Ascending aorta (tissue), 2 donors: ENCODE data around the gene ATP2A3. TPM values are rescaled to one million over a fixed set of nuclear protein-coding genes. Genes with fewer than 3 reads are reported as not detected.

Source experiments
- DNase-seq, 2 donors: peaks; one replicate each; pipeline ENCODE4 v3.0.0-alpha.2; 2019; ENCODE audit warnings: low spot score in 2 of 2
- H3K27ac ChIP-seq, 2 donors: fragments of 200-600 bp; sonication (generic); one replicate each; pipeline ENCODE4 v1.5.1; 2016 to 2017; ENCODE audit warnings: mild to moderate bottlenecking in 1 of 2
- H3K27me3 ChIP-seq: fragments of 200-600 bp; sonication (generic); one replicate; pipeline ENCODE4 v1.5.1; 2017
- H3K36me3 ChIP-seq, 2 donors: fragments of 200-600 bp; sonication (generic); one replicate each; pipeline ENCODE4 v1.5.1; 2016
- H3K4me1 ChIP-seq, 2 donors: fragments of 200-600 bp; sonication (generic); one replicate each; pipeline ENCODE4 v1.5.1; 2016 to 2017; ENCODE audit warnings: mild to moderate bottlenecking in 1 of 2
- H3K4me3 ChIP-seq, 2 donors: fragments of 200-600 bp; sonication (generic); one replicate each; pipeline ENCODE4 v1.5.1; 2016 to 2017; ENCODE audit warnings: mild to moderate bottlenecking in 1 of 2
- H3K9me3 ChIP-seq, 2 donors: fragments of 200-600 bp; sonication (generic); one replicate each; pipeline ENCODE4 v1.5.1; 2016
- CTCF ChIP-seq, 3 experiments: fragments of 200-600 bp in 2 of 3; fragments of 450-650 bp in 1 of 3; sonication (generic) in 2 of 3; IDR thresholded peaks; one replicate each; pipeline ENCODE4 v1.5.1; 2016 to 2019; ENCODE audit warnings: antibody characterized with exemption in 3 of 3, mild to moderate bottlenecking in 1 of 3, moderate library complexity in 1 of 3
- intact Hi-C: fragments of 100-400 bp; cut with DNase I; formaldehyde crosslinking; loops from one replicate; pipeline ENCODE4 v1.15.1; 2023
- total RNA-seq: library from RNA; depleted of rRNA; stranded (reverse); fragments of >200 nt; gene quantifications from one replicate; pipeline ENCODE4 v1.1.0, GENCODE V29; 2016

ATP2A3 gene
- total RNA-seq, 1 donor from 2014 or later, result 27.2 TPM

GRCh38 chr17:3926860-3927627 is 37.2 kb downstream of the ATP2A3 start:
- peaks cover 0 to 9% of the 10 kb centered on the region in 2 donors for H3K36me3 ChIP-seq
- no peaks in the 10 kb centered on the region for H3K27me3 ChIP-seq
- H3K27ac ChIP-seq, result peak overlapping the region in 1 of 2 donors; percentile 60
- intact Hi-C loops, result no loop called here
- H3K4me1 ChIP-seq, result peaks cover 7 to 14% of the 10 kb centered on the region in 2 donors
- no peak for TF ChIP-seq CTCF (IDR thresholded peaks at IDR 0.05)
- H3K4me3 ChIP-seq, result no peak overlapping the region
- DNase-seq, result no peak
- H3K9me3 ChIP-seq, result no peaks in the 10 kb centered on the region

- DNase-seq, result no peak
- H3K9me3 ChIP-seq, result no peaks in the 10 kb centered on the region
- intact Hi-C loops, result no loop called here
- H3K4me1 ChIP-seq, result peaks cover 13 to 23% of the 10 kb centered on the region in 2 donors
- peaks cover 0 to 9% of the 10 kb centered on the region in 2 donors for H3K36me3 ChIP-seq
- H3K27me3 ChIP-seq, result no peaks in the 10 kb centered on the region
- no peak overlapping the region for H3K4me3 ChIP-seq
- H3K27ac ChIP-seq, result no peak overlapping the region
- no peak for TF ChIP-seq CTCF (IDR thresholded peaks at IDR 0.05)
Observed at GRCh38 chr17:3925684-3926485, 38.4 kb downstream of the ATP2A3 start.

GRCh38 chr17:3924512-3925350 is 39.5 kb downstream of the ATP2A3 start:
- no peak for DNase-seq
- H3K4me3 ChIP-seq, result no peak overlapping the region
- no peaks in the 10 kb centered on the region for H3K27me3 ChIP-seq
- intact Hi-C loops, result no loop called here
- peaks cover 13 to 23% of the 10 kb centered on the region in 2 donors for H3K4me1 ChIP-seq
- no peak for TF ChIP-seq CTCF (IDR thresholded peaks at IDR 0.05)
- peaks cover 0 to 5% of the 10 kb centered on the region in 2 donors for H3K36me3 ChIP-seq
- H3K27ac ChIP-seq, result no peak overlapping the region
- H3K9me3 ChIP-seq, result no peaks in the 10 kb centered on the region

GRCh38 chr17:3923466-3924190 is 40.6 kb downstream of the ATP2A3 start:
- H3K27me3 ChIP-seq, result no peaks in the 10 kb centered on the region
- H3K4me3 ChIP-seq, result no peak overlapping the region
- TF ChIP-seq CTCF (IDR thresholded peaks at IDR 0.05), result no peak
- H3K9me3 ChIP-seq, result no peaks in the 10 kb centered on the region
- H3K27ac ChIP-seq, result no peak overlapping the region
- peaks cover 18 to 27% of the 10 kb centered on the region in 2 donors for H3K4me1 ChIP-seq
- H3K36me3 ChIP-seq, result peaks cover 0 to 5% of the 10 kb centered on the region in 2 donors
- DNase-seq, result no peak
- intact Hi-C loops, result no loop called here

- Histone ChIP-seq H3K4me3 (no peak overlapping the region), H3K27ac (no peak overlapping the region), H3K9me3 (no peaks in the 10 kb centered on the region), H3K36me3 (no peaks in the 10 kb centered on the region), H3K27me3 (no peaks in the 10 kb centered on the region), H3K4me1 (peaks cover 15 to 20% of the 10 kb centered on the region in 2 donors)
- DNase-seq, result no peak
- TF ChIP-seq CTCF (IDR thresholded peaks at IDR 0.05), result no peak
- intact Hi-C loops, result no loop called here
Observed at GRCh38 chr17:3922765-3923164, 41.5 kb downstream of the ATP2A3 start.
